ENCODE results near the gene FNIP2. TPM values are rescaled to one million over a fixed set of nuclear protein-coding genes. Genes with fewer than 3 reads are reported as not detected.
A peak's percentile ranks its signal among the peaks of the same experiment; 100 is the strongest.

The FNIP2 gene
- total and polyA plus RNA-seq, 9 of the 15 experiments (the other 6 are each of a cell fraction or from before 2014, with no cell fraction given): 1.7 to 15.5 (median 8.3) TPM

GRCh38 chr4:158845311-158846041 is 76.7 kb downstream of the FNIP2 start:
- Histone ChIP-seq H3K9me3 (replicated peaks; ENCODE audit: control insufficient read depth, insufficient read depth, low read depth, low read length) (no peaks in the 10 kb centered on the region), H3K9ac (ENCODE audit: insufficient read depth in 1 of 2, low read depth in 2 of 2, low read length in 2 of 2) (no peak overlapping the region), H3K4me3 (no peak overlapping the region), H3K4me1 (replicated peaks in 1 of 2; ENCODE audit: control insufficient read depth in 2 of 2, insufficient read depth in 2 of 2, low read length in 2 of 2) (no peaks in the 10 kb centered on the region; a peak in 1 of 5 replicates), H3K36me3 (ENCODE audit: control insufficient read depth, insufficient read depth, low read length) (no peaks in the 10 kb centered on the region), H3K27me3 (ENCODE audit: control insufficient read depth in 2 of 2, insufficient read depth in 2 of 2, low read length in 2 of 2) (no peaks in the 10 kb centered on the region), H4K20me1 (replicated peaks; ENCODE audit: control insufficient read depth, insufficient read depth, low read length) (no peaks in the 10 kb centered on the region), H3K79me2 (ENCODE audit: control insufficient read depth, insufficient read depth, low read length) (no peaks in the 10 kb centered on the region), H2AFZ (ENCODE audit: low read depth, low read length) (no peak overlapping the region), H3K4me2 (ENCODE audit: insufficient read depth, low read length) (no peak overlapping the region), H3K27ac (ENCODE audit: extremely low read depth, low read depth, low read length) (no peak overlapping the region), H3K9me1 (ENCODE audit: control insufficient read depth, insufficient read depth, low read length) (no peaks in the 10 kb centered on the region)
- CTCF ChIA-PET (ENCODE audit: low intra/inter-chr PET ratio): no interaction called here
- no TSS peak for BruUV-seq (replicated peaks)
- DNase-seq (ENCODE audit: extremely low read depth in 1 of 4, low spot score in 3 of 4): no peak
- 47% methylated on average over 4 of the region's 4 CpGs for WGBS (ENCODE audit: insufficient coverage, low coverage, missing lambda C conversion rate)
- intact Hi-C loops (cut with micrococcal nuclease) (no loop called here), in situ Hi-C loops (cut with MboI) (loop anchor here (5.0 kb wide), 1 partner anchor 118 kb away; no protein-coding TSS in a partner anchor)
- POLR2A ChIA-PET: no interaction called here
- FAIRE-seq: peak; percentile 23
- peak; percentile 93 for ATAC-seq
- peak; percentile 43; the same call in 1 of the 2 replicates for TF ChIP-seq CTBP1 (IDR thresholded peaks at IDR 0.05; ENCODE audit: borderline replicate concordance)
- peak; percentile 66 for TF ChIP-seq CXXC5 (CRISPR knock-in tag; IDR thresholded peaks at IDR 0.05)
- TF ChIP-seq SMAD4 (CRISPR knock-in tag; conservative IDR thresholded peaks at IDR 0.05): peak; percentile 75
- no peak for TF ChIP-seq ZBTB34 (CRISPR knock-in tag; IDR thresholded peaks at IDR 0.05)
- peak; percentile 66 for TF ChIP-seq L3MBTL2 (IDR thresholded peaks at IDR 0.05)
- no peak for TF ChIP-seq ARNT (IDR thresholded peaks at IDR 0.05)
- peak; percentile 67 for TF ChIP-seq PKNOX1 (IDR thresholded peaks at IDR 0.05)
- no peak for TF ChIP-seq ZNF444 (CRISPR knock-in tag; IDR thresholded peaks at IDR 0.05)
- TF ChIP-seq SAFB2 (IDR thresholded peaks at IDR 0.05; ENCODE audit: borderline replicate concordance, low read depth, low read length, severe bottlenecking): no peak
- TF ChIP-seq CEBPG (CRISPR knock-in tag; IDR thresholded peaks at IDR 0.05): peak; percentile 95
- TF ChIP-seq CEBPG (tag; conservative IDR thresholded peaks at IDR 0.05 in 1 of 2, IDR thresholded peaks at IDR 0.05 in 1 of 2): peak; percentile 81 to 89
- TF ChIP-seq ZNF764 (CRISPR knock-in tag; IDR thresholded peaks at IDR 0.05; ENCODE audit: low read depth): no peak
- TF ChIP-seq ZNF277 (CRISPR knock-in tag; IDR thresholded peaks at IDR 0.05; ENCODE audit: borderline replicate concordance): no peak
- TF ChIP-seq ATF4 (CRISPR knock-in tag; IDR thresholded peaks at IDR 0.05): peak; percentile 63; the same call in 1 of the 2 replicates
- no peak for TF ChIP-seq ZNF395 (CRISPR knock-in tag; IDR thresholded peaks at IDR 0.05)
- peak; percentile 13; the same call in 1 of the 2 replicates for TF ChIP-seq EP300 (IDR thresholded peaks at IDR 0.05; ENCODE audit: low read length)

Measured in K562 (cell line).